Measurements from ENCODE around the gene F3.
"Not testable (repeated sequence)": the region's sequence is repeated elsewhere in the genome, so short reads cannot be mapped to it uniquely, and the experiment has no call there.

DNA sequence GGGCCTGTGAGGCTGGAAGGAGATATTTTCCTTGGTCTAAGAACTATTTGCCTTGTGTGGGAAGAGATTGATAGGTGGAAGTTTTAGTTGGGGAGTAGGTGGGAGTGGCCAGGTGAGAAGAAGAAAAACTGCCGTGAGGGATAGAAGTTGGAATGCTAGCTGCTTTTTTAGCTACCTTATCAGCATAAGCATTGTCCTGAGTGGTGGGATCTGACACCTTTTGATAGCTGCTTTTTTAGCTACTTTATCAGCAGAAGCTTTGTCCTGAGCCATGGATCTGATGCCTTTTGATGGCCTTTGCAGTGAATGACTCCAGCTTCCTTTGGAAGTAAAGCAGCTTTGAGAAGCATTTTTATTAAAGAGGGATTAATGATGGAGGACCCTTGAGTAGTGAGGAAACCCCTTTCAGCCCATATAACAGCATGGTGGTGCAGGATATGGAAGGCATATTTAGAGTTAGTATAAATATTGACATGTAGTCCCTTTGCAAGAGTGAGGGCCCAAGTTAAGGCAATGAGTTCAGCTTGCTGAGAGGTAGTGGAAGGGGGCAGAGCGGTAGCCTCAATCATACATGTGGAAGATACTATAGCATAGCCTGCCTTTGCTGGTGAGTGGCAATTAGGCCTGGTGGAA is 26.5 kb upstream of the F3 start:
- TF ChIP-seq, protein P1, sequence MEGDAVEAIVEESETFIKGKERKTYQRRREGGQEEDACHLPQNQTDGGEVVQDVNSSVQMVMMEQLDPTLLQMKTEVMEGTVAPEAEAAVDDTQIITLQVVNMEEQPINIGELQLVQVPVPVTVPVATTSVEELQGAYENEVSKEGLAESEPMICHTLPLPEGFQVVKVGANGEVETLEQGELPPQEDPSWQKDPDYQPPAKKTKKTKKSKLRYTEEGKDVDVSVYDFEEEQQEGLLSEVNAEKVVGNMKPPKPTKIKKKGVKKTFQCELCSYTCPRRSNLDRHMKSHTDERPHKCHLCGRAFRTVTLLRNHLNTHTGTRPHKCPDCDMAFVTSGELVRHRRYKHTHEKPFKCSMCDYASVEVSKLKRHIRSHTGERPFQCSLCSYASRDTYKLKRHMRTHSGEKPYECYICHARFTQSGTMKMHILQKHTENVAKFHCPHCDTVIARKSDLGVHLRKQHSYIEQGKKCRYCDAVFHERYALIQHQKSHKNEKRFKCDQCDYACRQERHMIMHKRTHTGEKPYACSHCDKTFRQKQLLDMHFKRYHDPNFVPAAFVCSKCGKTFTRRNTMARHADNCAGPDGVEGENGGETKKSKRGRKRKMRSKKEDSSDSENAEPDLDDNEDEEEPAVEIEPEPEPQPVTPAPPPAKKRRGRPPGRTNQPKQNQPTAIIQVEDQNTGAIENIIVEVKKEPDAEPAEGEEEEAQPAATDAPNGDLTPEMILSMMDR (IDR thresholded peaks at IDR 0.05; ENCODE audit: low read length): not testable (repeated sequence)
- not testable (repeated sequence) for TF ChIP-seq EZH2 (IDR thresholded peaks at IDR 0.05; ENCODE audit: borderline replicate concordance, low read length)
